VCaP (cell line): ENCODE data around the gene PIEZO2.

Source experiments
- H3K27ac ChIP-seq: fragments of 450-650 bp; 2 replicates; pipeline ENCODE4 v1.5.1; 2017
- CTCF ChIP-seq: fragments of 450-650 bp; conservative IDR thresholded peaks from 2 replicates; pipeline ENCODE4 v1.5.1; 2017; ENCODE audit warnings: mild to moderate bottlenecking, moderate library complexity

PIEZO2 gene

GRCh38 chr18:10783941-10784340 lies 365.4 kb downstream of the PIEZO2 start:
- no peak for TF ChIP-seq CTCF
- H3K27ac ChIP-seq: no peak overlapping the region

GRCh38 chr18:10776493-10776892 lies 372.9 kb downstream of the PIEZO2 start:
- H3K27ac ChIP-seq: no peak overlapping the region
- no peak for TF ChIP-seq CTCF

- no peak overlapping the region for H3K27ac ChIP-seq
- TF ChIP-seq CTCF: no peak
Observed at GRCh38 chr18:10775026-10775425, 374.3 kb downstream of the PIEZO2 start.

GRCh38 chr18:10771053-10771709 lies 378.2 kb downstream of the PIEZO2 start:
- no peak overlapping the region for H3K27ac ChIP-seq
- TF ChIP-seq CTCF: no peak

GRCh38 chr18:10770264-10770663 lies 379.1 kb downstream of the PIEZO2 start:
- H3K27ac ChIP-seq: no peak overlapping the region
- no peak for TF ChIP-seq CTCF

GRCh38 chr18:10768221-10768620 lies 381.1 kb downstream of the PIEZO2 start:
- no peak overlapping the region for H3K27ac ChIP-seq
- no peak for TF ChIP-seq CTCF

- no peak for TF ChIP-seq CTCF
- H3K27ac ChIP-seq: no peak overlapping the region
Observed at GRCh38 chr18:10767658-10768057, 381.7 kb downstream of the PIEZO2 start.
